DOHH2 (cell line): Measurements from ENCODE around the gene PCDHGA4.

Source experiments
- H3F3A ChIP-seq: fragments of 200-600 bp; sonication (generic), shearing (Covaris generic); 2 replicates; pipeline ENCODE4 v1.6.0; 2016; ENCODE audit warnings: antibody characterized with exemption, mild to moderate bottlenecking; ENCODE audit not compliant: control insufficient read depth, insufficient read depth
- H3K27ac ChIP-seq: fragments of 200-600 bp; sonication (generic); 2 replicates; pipeline ENCODE4 v1.5.1; 2014; ENCODE audit warnings: low read depth, mild to moderate bottlenecking, low read length, moderate library complexity
- H3K27me3 ChIP-seq: fragments of 200-600 bp; sonication (generic); 2 replicates; pipeline ENCODE4 v1.6.1; 2014; ENCODE audit warnings: mild to moderate bottlenecking, low read length, mixed read lengths; ENCODE audit not compliant: control insufficient read depth
- H3K36me3 ChIP-seq: fragments of 200-600 bp; sonication (generic); 2 replicates; pipeline ENCODE4 v1.6.1; 2014; ENCODE audit warnings: mild to moderate bottlenecking, low read length, moderate library complexity, mixed read lengths; ENCODE audit not compliant: control insufficient read depth
- H3K4me1 ChIP-seq: fragments of 200-600 bp; sonication (generic); 2 replicates; pipeline ENCODE4 v1.6.1; 2014; ENCODE audit warnings: mild to moderate bottlenecking, low read length, mixed read lengths; ENCODE audit not compliant: control insufficient read depth
- H3K4me2 ChIP-seq: fragments of 200-600 bp; sonication (generic); 2 replicates; pipeline ENCODE4 v1.6.0; 2014; ENCODE audit warnings: mild to moderate bottlenecking, low read length, moderate library complexity
- H3K4me3 ChIP-seq: fragments of 200-600 bp; sonication (generic); 2 replicates; pipeline ENCODE4 v1.5.1; 2014; ENCODE audit warnings: mild to moderate bottlenecking, low read length, mixed read lengths
- H3K79me2 ChIP-seq: fragments of 200-600 bp; sonication (generic); 2 replicates; pipeline ENCODE4 v1.6.1; 2014; ENCODE audit warnings: mild to moderate bottlenecking, low read length, mixed read lengths; ENCODE audit not compliant: control insufficient read depth
- H3K9me2 ChIP-seq: fragments of 200-600 bp; sonication (generic); replicated peaks from 2 replicates; pipeline ENCODE4 v1.6.1; 2014; ENCODE audit warnings: mild to moderate bottlenecking, low read length, mixed read lengths; ENCODE audit not compliant: control insufficient read depth
- H3K9me3 ChIP-seq: fragments of 200-600 bp; sonication (generic); 2 replicates; pipeline ENCODE4 v1.6.1; 2014; ENCODE audit warnings: antibody characterized with exemption, low read length, mixed read lengths; ENCODE audit not compliant: control insufficient read depth, insufficient read depth
- H4K20me1 ChIP-seq: fragments of 200-600 bp; sonication (generic); 2 replicates; pipeline ENCODE4 v1.6.0; 2014; ENCODE audit warnings: low read depth, mild to moderate bottlenecking, antibody characterized with exemption, low read length, moderate library complexity; ENCODE audit not compliant: control insufficient read depth, insufficient read depth
- EZH2phosphoT487 ChIP-seq: fragments of 200-600 bp; sonication (generic); IDR thresholded peaks from 2 replicates; pipeline ENCODE4 v1.6.1; 2017; ENCODE audit warnings: borderline replicate concordance, mild to moderate bottlenecking, antibody characterized with exemption, low read length, moderate library complexity, mixed read lengths
- TF ChIP-seq, protein P1 (sequence below): fragments of 200-600 bp; sonication (generic); IDR thresholded peaks from one replicate; pipeline ENCODE4 v1.5.1; 2014; ENCODE audit warnings: antibody characterized with exemption, mild to moderate bottlenecking, low read depth, low read length; ENCODE audit not compliant: poor library complexity, severe bottlenecking

The PCDHGA4 gene

DNA sequence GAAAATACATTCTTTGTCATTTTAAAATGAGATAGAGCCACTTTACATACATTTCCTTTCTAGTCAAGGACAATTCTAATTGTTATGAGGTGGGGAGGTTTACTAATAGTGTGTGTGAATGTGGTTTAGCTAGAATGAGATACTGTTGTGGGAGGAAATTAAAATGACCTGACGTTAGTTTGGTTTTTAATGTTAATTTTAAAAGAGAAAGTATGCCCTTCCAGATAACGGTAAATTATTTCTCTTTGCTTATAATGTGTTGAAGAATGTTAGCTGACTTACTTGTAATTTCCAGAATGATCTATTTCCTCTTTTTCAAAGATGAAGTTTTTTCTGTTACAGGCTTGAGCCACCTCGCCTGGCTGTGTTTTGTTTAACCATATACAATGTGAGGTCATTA lies 32.6 kb upstream of the PCDHGA4 start:
- H3K36me3 ChIP-seq = peaks cover 28% of the 10 kb centered on the region
- H3K27me3 ChIP-seq = no peaks in the 10 kb centered on the region
- TF ChIP-seq EZH2phosphoT487 = no peak
- TF ChIP-seq, protein P1, sequence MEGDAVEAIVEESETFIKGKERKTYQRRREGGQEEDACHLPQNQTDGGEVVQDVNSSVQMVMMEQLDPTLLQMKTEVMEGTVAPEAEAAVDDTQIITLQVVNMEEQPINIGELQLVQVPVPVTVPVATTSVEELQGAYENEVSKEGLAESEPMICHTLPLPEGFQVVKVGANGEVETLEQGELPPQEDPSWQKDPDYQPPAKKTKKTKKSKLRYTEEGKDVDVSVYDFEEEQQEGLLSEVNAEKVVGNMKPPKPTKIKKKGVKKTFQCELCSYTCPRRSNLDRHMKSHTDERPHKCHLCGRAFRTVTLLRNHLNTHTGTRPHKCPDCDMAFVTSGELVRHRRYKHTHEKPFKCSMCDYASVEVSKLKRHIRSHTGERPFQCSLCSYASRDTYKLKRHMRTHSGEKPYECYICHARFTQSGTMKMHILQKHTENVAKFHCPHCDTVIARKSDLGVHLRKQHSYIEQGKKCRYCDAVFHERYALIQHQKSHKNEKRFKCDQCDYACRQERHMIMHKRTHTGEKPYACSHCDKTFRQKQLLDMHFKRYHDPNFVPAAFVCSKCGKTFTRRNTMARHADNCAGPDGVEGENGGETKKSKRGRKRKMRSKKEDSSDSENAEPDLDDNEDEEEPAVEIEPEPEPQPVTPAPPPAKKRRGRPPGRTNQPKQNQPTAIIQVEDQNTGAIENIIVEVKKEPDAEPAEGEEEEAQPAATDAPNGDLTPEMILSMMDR = no peak
- H3K27ac ChIP-seq = no peak overlapping the region
- H3K79me2 ChIP-seq = peaks cover 32% of the 10 kb centered on the region
- H3F3A ChIP-seq = no peaks in the 10 kb centered on the region
- H3K4me1 ChIP-seq = peaks cover 39% of the 10 kb centered on the region
- H3K4me2 ChIP-seq = peak overlapping the region; percentile 66; the same call in 1 of the 2 replicates
- no peaks in the 10 kb centered on the region for H3K9me2 ChIP-seq
- H3K9me3 ChIP-seq = peaks cover 37% of the 10 kb centered on the region
- no peaks in the 10 kb centered on the region for H4K20me1 ChIP-seq
- peak overlapping the region; percentile 11 for H3K4me3 ChIP-seq

DNA sequence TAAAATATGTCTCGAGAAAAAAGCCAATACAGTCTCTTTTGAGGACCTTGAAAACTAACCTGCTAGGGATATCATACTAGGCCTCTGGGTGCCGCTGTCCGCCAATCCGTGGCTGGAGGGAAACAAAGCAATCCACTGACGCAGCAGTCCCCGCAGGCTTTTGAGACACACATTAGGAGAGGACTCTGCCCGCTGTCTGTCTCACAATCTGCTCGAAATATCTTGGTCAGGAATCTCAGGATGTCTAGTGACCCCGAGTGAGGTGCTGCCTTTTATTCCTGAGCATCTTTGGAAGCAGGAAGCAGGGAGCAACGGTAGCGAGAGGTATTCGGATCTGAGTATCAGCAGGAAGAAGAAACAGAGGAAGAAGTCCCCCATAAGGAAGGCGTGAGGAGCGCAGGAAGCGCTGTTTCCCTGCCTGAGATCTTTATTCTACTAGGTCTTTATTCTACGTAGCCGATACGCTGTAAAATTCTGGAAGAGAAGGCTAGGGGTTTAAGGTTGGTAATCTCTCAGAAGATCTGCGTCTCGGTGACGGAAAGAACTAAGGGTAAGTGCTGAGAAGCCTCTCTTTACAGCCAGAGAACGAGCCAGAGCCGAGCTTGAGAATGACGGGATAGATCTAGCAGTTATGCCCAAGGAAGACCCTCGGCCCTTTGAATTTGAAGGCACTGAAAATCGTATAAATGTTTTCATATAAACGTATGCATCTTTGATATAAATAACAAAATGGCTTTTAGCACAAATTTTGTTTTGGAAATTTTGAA lies 28.6 kb upstream of the PCDHGA4 start:
- H4K20me1 ChIP-seq = no peaks in the 10 kb centered on the region
- no peaks in the 10 kb centered on the region for H3K36me3 ChIP-seq
- peak overlapping the region; percentile 80 for H3K4me3 ChIP-seq
- H3K27ac ChIP-seq = peak overlapping the region; percentile 31; the same call in 1 of the 2 replicates
- no peaks in the 10 kb centered on the region for H3F3A ChIP-seq
- H3K27me3 ChIP-seq = no peaks in the 10 kb centered on the region
- TF ChIP-seq, protein P1 = peak; percentile 75
- TF ChIP-seq EZH2phosphoT487 = no peak
- H3K9me2 ChIP-seq = no peaks in the 10 kb centered on the region
- peak overlapping the region; percentile 73 for H3K4me2 ChIP-seq
- H3K9me3 ChIP-seq = peaks cover 12% of the 10 kb centered on the region; the same call in 1 of the 2 replicates
- no peaks in the 10 kb centered on the region for H3K79me2 ChIP-seq
- H3K4me1 ChIP-seq = peaks cover 37% of the 10 kb centered on the region

DNA sequence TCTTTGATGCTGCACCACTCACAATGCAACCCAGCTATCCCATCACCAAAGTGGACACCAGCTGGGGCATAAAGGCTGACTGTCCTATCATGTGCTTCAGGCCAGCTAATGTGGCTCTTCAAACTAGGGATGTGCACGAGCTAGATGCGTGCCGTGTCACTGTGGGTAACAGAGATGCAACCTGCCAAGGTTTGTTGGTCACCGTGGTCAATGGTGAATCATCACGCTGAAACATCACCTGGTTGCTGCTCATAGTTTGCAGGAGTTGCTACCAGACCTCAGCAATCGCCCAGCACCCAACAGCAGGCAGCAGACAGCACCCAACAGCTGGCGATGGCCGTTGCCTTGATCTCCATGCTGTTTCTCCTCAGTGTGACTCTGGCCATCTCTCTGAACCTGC lies 26.6 kb upstream of the PCDHGA4 start:
- peaks cover 26% of the 10 kb centered on the region for H3K4me1 ChIP-seq
- no peak overlapping the region for H3K4me2 ChIP-seq
- no peaks in the 10 kb centered on the region for H3K9me2 ChIP-seq
- H3K27me3 ChIP-seq = no peaks in the 10 kb centered on the region
- H3K4me3 ChIP-seq = no peak overlapping the region
- peaks cover 12% of the 10 kb centered on the region; the same call in 1 of the 2 replicates for H3K9me3 ChIP-seq
- no peaks in the 10 kb centered on the region for H3K79me2 ChIP-seq
- TF ChIP-seq EZH2phosphoT487 = no peak
- TF ChIP-seq, protein P1 = no peak
- H3F3A ChIP-seq = no peaks in the 10 kb centered on the region
- no peaks in the 10 kb centered on the region for H3K36me3 ChIP-seq
- H4K20me1 ChIP-seq = no peaks in the 10 kb centered on the region
- H3K27ac ChIP-seq = no peak overlapping the region
